ENCODE data around the gene VWCE.
"Not testable (repeated sequence)": the region's sequence is repeated elsewhere in the genome, so short reads cannot be mapped to it uniquely, and the experiment has no call there.

- not testable (repeated sequence) for TF ChIP-seq CTCF (IDR thresholded peaks at IDR 0.05; ENCODE audit: low read depth, low read length); EZH2phosphoT487 (IDR thresholded peaks at IDR 0.05; ENCODE audit: low read depth)
These were observed 83.7 kb downstream of the VWCE start for GRCh38 chr11:61211327-61211952.

Data from OCI-LY3 (cell line).